DOHH2 (cell line): ENCODE results near the gene KRTAP5-2.

Experiments
- H3F3A ChIP-seq: fragments of 200-600 bp; sonication (generic), shearing (Covaris generic); 2 replicates; pipeline ENCODE4 v1.6.0; 2016; ENCODE audit warnings: antibody characterized with exemption, mild to moderate bottlenecking; ENCODE audit not compliant: control insufficient read depth, insufficient read depth
- H3K27ac ChIP-seq: fragments of 200-600 bp; sonication (generic); 2 replicates; pipeline ENCODE4 v1.5.1; 2014; ENCODE audit warnings: low read depth, mild to moderate bottlenecking, low read length, moderate library complexity
- H3K27me3 ChIP-seq: fragments of 200-600 bp; sonication (generic); 2 replicates; pipeline ENCODE4 v1.6.1; 2014; ENCODE audit warnings: mild to moderate bottlenecking, low read length, mixed read lengths; ENCODE audit not compliant: control insufficient read depth
- H3K36me3 ChIP-seq: fragments of 200-600 bp; sonication (generic); 2 replicates; pipeline ENCODE4 v1.6.1; 2014; ENCODE audit warnings: mild to moderate bottlenecking, low read length, moderate library complexity, mixed read lengths; ENCODE audit not compliant: control insufficient read depth
- H3K4me1 ChIP-seq: fragments of 200-600 bp; sonication (generic); 2 replicates; pipeline ENCODE4 v1.6.1; 2014; ENCODE audit warnings: mild to moderate bottlenecking, low read length, mixed read lengths; ENCODE audit not compliant: control insufficient read depth
- H3K4me2 ChIP-seq: fragments of 200-600 bp; sonication (generic); 2 replicates; pipeline ENCODE4 v1.6.0; 2014; ENCODE audit warnings: mild to moderate bottlenecking, low read length, moderate library complexity
- H3K4me3 ChIP-seq: fragments of 200-600 bp; sonication (generic); 2 replicates; pipeline ENCODE4 v1.5.1; 2014; ENCODE audit warnings: mild to moderate bottlenecking, low read length, mixed read lengths
- H3K79me2 ChIP-seq: fragments of 200-600 bp; sonication (generic); 2 replicates; pipeline ENCODE4 v1.6.1; 2014; ENCODE audit warnings: mild to moderate bottlenecking, low read length, mixed read lengths; ENCODE audit not compliant: control insufficient read depth
- H3K9me2 ChIP-seq: fragments of 200-600 bp; sonication (generic); replicated peaks from 2 replicates; pipeline ENCODE4 v1.6.1; 2014; ENCODE audit warnings: mild to moderate bottlenecking, low read length, mixed read lengths; ENCODE audit not compliant: control insufficient read depth
- H3K9me3 ChIP-seq: fragments of 200-600 bp; sonication (generic); 2 replicates; pipeline ENCODE4 v1.6.1; 2014; ENCODE audit warnings: antibody characterized with exemption, low read length, mixed read lengths; ENCODE audit not compliant: control insufficient read depth, insufficient read depth
- H4K20me1 ChIP-seq: fragments of 200-600 bp; sonication (generic); 2 replicates; pipeline ENCODE4 v1.6.0; 2014; ENCODE audit warnings: low read depth, mild to moderate bottlenecking, antibody characterized with exemption, low read length, moderate library complexity; ENCODE audit not compliant: control insufficient read depth, insufficient read depth
- CTCF ChIP-seq: fragments of 200-600 bp; sonication (generic); IDR thresholded peaks from one replicate; pipeline ENCODE4 v1.5.1; 2014; ENCODE audit warnings: antibody characterized with exemption, mild to moderate bottlenecking, low read depth, low read length; ENCODE audit not compliant: poor library complexity, severe bottlenecking
- EZH2phosphoT487 ChIP-seq: fragments of 200-600 bp; sonication (generic); IDR thresholded peaks from 2 replicates; pipeline ENCODE4 v1.6.1; 2017; ENCODE audit warnings: borderline replicate concordance, mild to moderate bottlenecking, antibody characterized with exemption, low read length, moderate library complexity, mixed read lengths

Gene KRTAP5-2

GRCh38 chr11:1567052-1567720, 30.9 kb downstream of the KRTAP5-2 start:
- TF ChIP-seq EZH2phosphoT487 (no peak), CTCF (no peak)
- Histone ChIP-seq H3K27ac (no peak overlapping the region), H3K9me3 (no peaks in the 10 kb centered on the region), H3K79me2 (no peaks in the 10 kb centered on the region), H3K4me1 (peaks cover 6% of the 10 kb centered on the region), H3K4me2 (no peak overlapping the region), H3K9me2 (no peaks in the 10 kb centered on the region), H3K36me3 (no peaks in the 10 kb centered on the region), H3K4me3 (no peak overlapping the region), H3F3A (no peaks in the 10 kb centered on the region), H4K20me1 (no peaks in the 10 kb centered on the region), H3K27me3 (peaks cover 19% of the 10 kb centered on the region)

GRCh38 chr11:1566381-1567051, 31.6 kb downstream of the KRTAP5-2 start:
- H3K79me2 ChIP-seq = no peaks in the 10 kb centered on the region
- no peaks in the 10 kb centered on the region for H4K20me1 ChIP-seq
- peaks cover 19% of the 10 kb centered on the region for H3K27me3 ChIP-seq

GRCh38 chr11:1565904-1566247, 32.2 kb downstream of the KRTAP5-2 start:
- H4K20me1 ChIP-seq = no peaks in the 10 kb centered on the region
- no peak overlapping the region for H3K27ac ChIP-seq
- H3K36me3 ChIP-seq = no peaks in the 10 kb centered on the region
- H3K4me2 ChIP-seq = no peak overlapping the region
- H3K4me1 ChIP-seq = peaks cover under 1% of the 10 kb centered on the region; the same call in 1 of the 2 replicates
- no peaks in the 10 kb centered on the region for H3K79me2 ChIP-seq
- no peak overlapping the region for H3K4me3 ChIP-seq
- H3K9me3 ChIP-seq = no peaks in the 10 kb centered on the region
- H3F3A ChIP-seq = no peaks in the 10 kb centered on the region
- no peaks in the 10 kb centered on the region for H3K9me2 ChIP-seq
- peaks cover 13% of the 10 kb centered on the region for H3K27me3 ChIP-seq
- TF ChIP-seq CTCF (no peak), EZH2phosphoT487 (no peak)

More at GRCh38 chr11:1566381-1567051, 31.6 kb downstream of the KRTAP5-2 start:
- TF ChIP-seq CTCF (peak; percentile 17), EZH2phosphoT487 (no peak)
- Histone ChIP-seq H3F3A (no peaks in the 10 kb centered on the region), H3K4me2 (no peak overlapping the region), H3K9me3 (no peaks in the 10 kb centered on the region), H3K9me2 (no peaks in the 10 kb centered on the region), H3K36me3 (no peaks in the 10 kb centered on the region), H3K27ac (no peak overlapping the region), H3K4me1 (peaks cover 6% of the 10 kb centered on the region), H3K4me3 (no peak overlapping the region)
